IMR-90 (cell line): ENCODE measurements around the gene ZNF764. TPM values are rescaled to one million over a fixed set of nuclear protein-coding genes. Genes with fewer than 3 reads are reported as not detected.

ENCODE experiments used
- ATAC-seq: fragments of 200-7000 bp; cut with Tn5 transposase; 2 replicates; pipeline ENCODE4 v1.9.1; 2020; ENCODE audit warnings: low read depth, mild to moderate bottlenecking, moderate library complexity
- BruUV-seq: library from RNA; stranded (reverse); fragments of 400-500 nt; replicated peaks from 2 replicates; lab custom pipeline; 2021; lab: Mats Ljungman, UMichigan
- CTCF ChIA-PET: fragments of 300-600 bp; formaldehyde crosslinking; extraction: SDS; loops from one replicate; lab custom pipeline; 2021; ENCODE audit warnings: antibody characterized with exemption; lab: Yijun Ruan, JAX
- POLR2A ChIA-PET: fragments of 300-600 bp; sonication (Branson Sonifier 250); formaldehyde crosslinking; loops from one replicate; lab custom pipeline; 2022; ENCODE audit warnings: antibody characterized with exemption; ENCODE audit not compliant: unreplicated experiment; lab: Charles Lee
- DNase-seq: peaks from one replicate; pipeline ENCODE4 v3.0.0; 2013
- H2AFZ ChIP-seq: replicated peaks from 2 replicates; pipeline ENCODE3; 2013; ENCODE audit warnings: low read length, mild to moderate bottlenecking; ENCODE audit not compliant: poor library complexity
- H2AK5ac ChIP-seq: 2 replicates; pipeline ENCODE4 v1.6.1; 2013; ENCODE audit warnings: low read depth, low read length, inconsistent platforms
- H2AK9ac ChIP-seq: replicated peaks from 2 replicates; pipeline ENCODE3; 2013; ENCODE audit warnings: mild to moderate bottlenecking, low read depth, low read length, moderate library complexity; ENCODE audit not compliant: poor library complexity
- H2BK120ac ChIP-seq: 2 replicates; pipeline ENCODE4 v1.6.1; 2013; ENCODE audit warnings: low read depth, low read length, inconsistent platforms
- H2BK15ac ChIP-seq: 3 replicates; pipeline ENCODE4 v1.6.1; 2013; ENCODE audit warnings: low read depth, low read length, inconsistent platforms
- H2BK20ac ChIP-seq: 2 replicates; pipeline ENCODE4 v1.6.1; 2013; ENCODE audit warnings: low read depth, mild to moderate bottlenecking, inconsistent platforms, low read length, moderate library complexity
- H2BK5ac ChIP-seq: 2 replicates; pipeline ENCODE4 v1.6.1; 2013; ENCODE audit warnings: mild to moderate bottlenecking, low read depth, low read length, inconsistent platforms; ENCODE audit not compliant: poor library complexity, severe bottlenecking
- H3K14ac ChIP-seq: replicated peaks from 2 replicates; pipeline ENCODE4 v1.6.1; 2013; ENCODE audit warnings: low read depth, low read length, inconsistent platforms
- H3K18ac ChIP-seq: 2 replicates; pipeline ENCODE4 v1.6.1; 2013; ENCODE audit warnings: low read depth, low read length, control low read depth
- H3K23ac ChIP-seq: 2 replicates; pipeline ENCODE4 v1.6.1; 2013; ENCODE audit warnings: low read depth, low read length, inconsistent platforms
- H3K27ac ChIP-seq: 2 replicates; pipeline ENCODE4 v1.5.1; 2013; ENCODE audit warnings: mild to moderate bottlenecking, control low read depth, low read length; ENCODE audit not compliant: insufficient read depth
- H3K27me3 ChIP-seq: 2 replicates; pipeline ENCODE4 v1.6.1; 2013; ENCODE audit warnings: low read length; ENCODE audit not compliant: control insufficient read depth, insufficient read depth
- H3K36me3 ChIP-seq: 2 replicates; pipeline ENCODE4 v1.6.1; 2013; ENCODE audit warnings: low read length, mixed read lengths; ENCODE audit not compliant: control insufficient read depth, insufficient read depth
- H3K4ac ChIP-seq: 2 replicates; pipeline ENCODE4 v1.6.1; 2013; ENCODE audit warnings: low read depth, low read length, inconsistent platforms
- H3K4me1 ChIP-seq: 2 replicates; pipeline ENCODE4 v1.6.1; 2013; ENCODE audit warnings: low read length, mixed read lengths; ENCODE audit not compliant: control insufficient read depth, insufficient read depth
- H3K4me2 ChIP-seq: 2 replicates; pipeline ENCODE4 v1.6.1; 2013; ENCODE audit warnings: low read depth, mild to moderate bottlenecking, control low read depth, low read length, moderate library complexity
- H3K4me3 ChIP-seq: 2 replicates; pipeline ENCODE4 v1.5.1; 2013; ENCODE audit warnings: low read depth, mild to moderate bottlenecking, control low read depth, low read length, moderate library complexity; ENCODE audit not compliant: insufficient read depth
- H3K56ac ChIP-seq: 2 replicates; pipeline ENCODE4 v1.6.1; 2013; ENCODE audit warnings: low read length, inconsistent platforms; ENCODE audit not compliant: insufficient read depth; ENCODE audit errors: extremely low read depth
- H3K79me1 ChIP-seq, 2 experiments: 2 replicates each; pipeline ENCODE4 v1.6.1; 2013; ENCODE audit warnings: low read length in 2 of 2, inconsistent platforms in 1 of 2, low read depth in 1 of 2
- H3K9ac ChIP-seq: 2 replicates; pipeline ENCODE4 v1.6.1; 2013; ENCODE audit warnings: low read depth, low read length, control low read depth
- H3K9me1 ChIP-seq: 2 replicates; pipeline ENCODE4 v1.6.1; 2013; ENCODE audit warnings: low read length, inconsistent platforms; ENCODE audit not compliant: insufficient read depth
- H3K9me3 ChIP-seq: 2 replicates; pipeline ENCODE4 v1.6.1; 2013; ENCODE audit warnings: low read length; ENCODE audit not compliant: control insufficient read depth, insufficient read depth
- H4K20me1 ChIP-seq: 2 replicates; pipeline ENCODE4 v1.6.1; 2013; ENCODE audit warnings: low read length, inconsistent platforms; ENCODE audit not compliant: insufficient read depth
- H4K5ac ChIP-seq: 2 replicates; pipeline ENCODE4 v1.6.1; 2013; ENCODE audit warnings: mild to moderate bottlenecking, low read depth, low read length, control low read depth
- H4K8ac ChIP-seq, 2 experiments: 2 replicates each; pipeline ENCODE4 v1.6.1; 2013; ENCODE audit warnings: low read depth in 2 of 2, low read length in 2 of 2, control low read depth in 1 of 2, inconsistent platforms in 1 of 2
- H4K91ac ChIP-seq: 2 replicates; pipeline ENCODE4 v1.6.1; 2013; ENCODE audit warnings: low read depth, low read length, inconsistent platforms; ENCODE audit not compliant: insufficient read depth
- BHLHE40 ChIP-seq: fragments of 150-350 bp; IDR thresholded peaks from 2 replicates; pipeline ENCODE4 v1.6.1; 2016; ENCODE audit warnings: mild to moderate bottlenecking, low read depth, low read length
- NFE2L2 ChIP-seq: fragments of 150-350 bp; IDR thresholded peaks from 2 replicates; pipeline ENCODE4 v1.6.1; 2016; ENCODE audit warnings: low read depth, mild to moderate bottlenecking, low read length
- RCOR1 ChIP-seq: IDR thresholded peaks from 2 replicates; pipeline ENCODE4 v1.6.1; 2012; ENCODE audit warnings: mild to moderate bottlenecking, low read length, improper control_type of control experiment; ENCODE audit not compliant: insufficient replicate concordance
- SMC3 ChIP-seq: fragments of 150-350 bp; IDR thresholded peaks from 2 replicates; pipeline ENCODE4 v1.6.1; 2016; ENCODE audit warnings: low read depth, mild to moderate bottlenecking, antibody characterized with exemption, low read length, moderate library complexity
- WGBS, 2 experiments: methylation state at CpG; one replicate each; pipeline versions ENCODE4 v1.1.5 to v1.1.7; 2013; ENCODE audit warnings: missing lambda C conversion rate in 2 of 2; ENCODE audit not compliant: insufficient read length in 1 of 2; ENCODE audit errors: extremely low coverage in 2 of 2; 5-methylcytosine and 5-hydroxymethylcytosine counted together
- dilution Hi-C: fragments of 300-500 bp; cut with HindIII; formaldehyde crosslinking; loops from one replicate; pipeline ENCODE4 v1.14.3; 2018; ENCODE audit warnings: low sequenced_read_pairs; ENCODE audit not compliant: unreplicated experiment
- in situ Hi-C: fragments of 300-500 bp; cut with MboI; formaldehyde crosslinking; loops from 3 replicates; pipeline ENCODE4 v1.14.3; 2019; ENCODE audit warnings: low sequenced_read_pairs, inconsistent platforms, mixed read lengths
- intact Hi-C: fragments of 100-400 bp; cut with micrococcal nuclease; formaldehyde crosslinking; loops from 2 replicates; pipeline ENCODE4 v1.10.0; 2022
- polyA plus RNA-seq, 3 experiments: library from polyadenylated mRNA; depleted of rRNA; stranded (reverse); fragments of >200 nt; gene quantifications; 2 replicates each; pipeline ENCODE4 v1.2.3, GENCODE V29; 2012; ENCODE audit warnings: low replicate concordance in 1 of 3
- total RNA-seq: library from RNA; depleted of rRNA; stranded (reverse); fragments of >200 nt; gene quantifications from 2 replicates; pipeline ENCODE4 v1.2.3, GENCODE V29; 2012
- TF ChIP-seq, protein P1 (sequence below): fragments of 150-350 bp; IDR thresholded peaks from 2 replicates; pipeline ENCODE4 v1.6.1; 2017; ENCODE audit warnings: mild to moderate bottlenecking, antibody characterized with exemption, low read length, low read depth

Gene ZNF764
- total and polyA plus RNA-seq, 2 of the 4 experiments (the other 2 are of a cell fraction): 2.2 to 4.6 TPM

- peaks cover 5% of the 10 kb centered on the region; the same call in 1 of the 2 replicates for H3K4me1 ChIP-seq
- H4K5ac ChIP-seq: no peak overlapping the region
- no peak overlapping the region for H4K8ac ChIP-seq
- H2BK120ac ChIP-seq: no peak overlapping the region
- TF ChIP-seq, protein P1, sequence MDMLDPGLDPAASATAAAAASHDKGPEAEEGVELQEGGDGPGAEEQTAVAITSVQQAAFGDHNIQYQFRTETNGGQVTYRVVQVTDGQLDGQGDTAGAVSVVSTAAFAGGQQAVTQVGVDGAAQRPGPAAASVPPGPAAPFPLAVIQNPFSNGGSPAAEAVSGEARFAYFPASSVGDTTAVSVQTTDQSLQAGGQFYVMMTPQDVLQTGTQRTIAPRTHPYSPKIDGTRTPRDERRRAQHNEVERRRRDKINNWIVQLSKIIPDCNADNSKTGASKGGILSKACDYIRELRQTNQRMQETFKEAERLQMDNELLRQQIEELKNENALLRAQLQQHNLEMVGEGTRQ: no peak
- TF ChIP-seq RCOR1 (no peak), BHLHE40 (no peak), NFE2L2 (no peak), SMC3 (no peak)
- no peak overlapping the region for H4K91ac ChIP-seq
- H4K20me1 ChIP-seq: no peaks in the 10 kb centered on the region
- dilution Hi-C loops (no loop called here), intact Hi-C loops (no loop called here), in situ Hi-C loops (no loop called here)
- ATAC-seq (no peak), DNase-seq (no peak)
- CTCF ChIA-PET: no interaction called here
- H3K9me1 ChIP-seq: no peaks in the 10 kb centered on the region
- no peaks in the 10 kb centered on the region for H3K9me3 ChIP-seq
- H3K4me2 ChIP-seq: no peak overlapping the region
- H3K18ac ChIP-seq: no peak overlapping the region
- no peaks in the 10 kb centered on the region for H3K36me3 ChIP-seq
- no peak overlapping the region for H2BK20ac ChIP-seq
- no peak overlapping the region for H2AK5ac ChIP-seq
- no peak overlapping the region for H3K14ac ChIP-seq
- WGBS, 2 experiments: 39% methylated on average over 2 of the region's 7 CpGs; no CpG with 5 or more reads in 1 of the 2 experiments
- no peak overlapping the region for H3K23ac ChIP-seq
- H2BK5ac ChIP-seq: no peak overlapping the region
- no peak overlapping the region for H3K27ac ChIP-seq
- H2BK15ac ChIP-seq: no peak overlapping the region
- H3K79me1 ChIP-seq: peaks cover 0 to 9% of the 10 kb centered on the region in 2 experiments; a peak in 3 of 4 replicates
- H3K9ac ChIP-seq: no peak overlapping the region
- POLR2A ChIA-PET: no interaction called here
- peaks cover 6% of the 10 kb centered on the region; the same call in 1 of the 2 replicates for H3K27me3 ChIP-seq
- no peak overlapping the region for H2AFZ ChIP-seq
- no peak overlapping the region for H3K4me3 ChIP-seq
- no peak overlapping the region for H3K4ac ChIP-seq
- H3K56ac ChIP-seq: no peak overlapping the region
- no TSS peak for BruUV-seq
- no peak overlapping the region for H2AK9ac ChIP-seq
Observed at GRCh38 chr16:30565526-30565925, 7.4 kb upstream of the ZNF764 start.
